Tibial artery (tissue), 4 donors: ENCODE results near the gene DNAJC1.

Experiments
- DNase-seq, 2 donors: peaks; one replicate each; pipeline ENCODE4 v3.0.0-alpha.2; 2019
- H3K27ac ChIP-seq, 2 donors: fragments of 200-600 bp; sonication (generic) in 1 of 2; 1 replicate in 1 of 2; 2 replicates in 1 of 2; pipeline ENCODE4 v1.5.1; 2018 to 2019; ENCODE audit warnings: mild to moderate bottlenecking in 1 of 2
- H3K27me3 ChIP-seq, 2 donors: fragments of 200-600 bp; sonication (generic) in 1 of 2; one replicate each; pipeline versions ENCODE4 v1.5.1 to v1.6.0; 2016 to 2019
- H3K36me3 ChIP-seq, 3 donors: fragments of 200-600 bp; sonication (generic) in 2 of 3; one replicate each; pipeline ENCODE4 v1.5.1; 2016 to 2019; ENCODE audit warnings: mild to moderate bottlenecking in 2 of 3
- H3K4me1 ChIP-seq, 4 donors: fragments of 200-600 bp; sonication (generic) in 2 of 4; 1 replicate in 3 of 4; 2 replicates in 1 of 4; pipeline ENCODE4 v1.5.1; 2016 to 2019
- H3K4me3 ChIP-seq, 2 donors: fragments of 200-600 bp; sonication (generic) in 1 of 2; 1 replicate in 1 of 2; 2 replicates in 1 of 2; pipeline ENCODE4 v1.5.1; 2018 to 2019; ENCODE audit warnings: mild to moderate bottlenecking in 2 of 2
- H3K9me3 ChIP-seq, 3 donors: fragments of 200-600 bp; sonication (generic) in 1 of 3; one replicate each; pipeline ENCODE4 v1.5.1; 2016 to 2019
- CTCF ChIP-seq, 2 experiments: fragments of 200-600 bp in 1 of 2; fragments of 450-650 bp in 1 of 2; IDR thresholded peaks; one replicate each; pipeline ENCODE4 v1.5.1; 2017 to 2019; ENCODE audit warnings: antibody characterized with exemption in 2 of 2, mild to moderate bottlenecking in 1 of 2, moderate library complexity in 1 of 2
- intact Hi-C: fragments of 100-400 bp; cut with DNase I; formaldehyde crosslinking; loops from one replicate; pipeline ENCODE4 v1.15.0; 2023; ENCODE audit warnings: low total_unique reads

Gene DNAJC1

GRCh38 chr10:21801609-21802008 is 201.9 kb downstream of the DNAJC1 start:
- no peak for TF ChIP-seq CTCF (IDR thresholded peaks at IDR 0.05)
- Histone ChIP-seq H3K4me1 (peaks cover 0 to 2% (median 0%) of the 10 kb centered on the region in 4 donors), H3K36me3 (no peaks in the 10 kb centered on the region), H3K27ac (no peak overlapping the region), H3K4me3 (no peak overlapping the region), H3K27me3 (no peaks in the 10 kb centered on the region), H3K9me3 (no peaks in the 10 kb centered on the region)
- no peak for DNase-seq
- intact Hi-C loops: no loop called here

- Histone ChIP-seq H3K9me3 (no peaks in the 10 kb centered on the region), H3K27me3 (no peaks in the 10 kb centered on the region), H3K36me3 (no peaks in the 10 kb centered on the region), H3K4me3 (no peak overlapping the region), H3K4me1 (no peaks in the 10 kb centered on the region), H3K27ac (no peak overlapping the region)
- TF ChIP-seq CTCF (IDR thresholded peaks at IDR 0.05): no peak
- intact Hi-C loops: no loop called here
- no peak for DNase-seq
These were observed 205.4 kb downstream of the DNAJC1 start for GRCh38 chr10:21797984-21798765.

- no peak for TF ChIP-seq CTCF (IDR thresholded peaks at IDR 0.05)
- no peak overlapping the region for H3K27ac ChIP-seq
- intact Hi-C loops: no loop called here
These were observed 206.0 kb downstream of the DNAJC1 start for GRCh38 chr10:21797533-21797932.

GRCh38 chr10:21791276-21791675 is 212.3 kb downstream of the DNAJC1 start:
- intact Hi-C loops: no loop called here
- Histone ChIP-seq H3K36me3 (no peaks in the 10 kb centered on the region), H3K27me3 (no peaks in the 10 kb centered on the region), H3K4me1 (no peaks in the 10 kb centered on the region), H3K9me3 (no peaks in the 10 kb centered on the region), H3K4me3 (no peak overlapping the region), H3K27ac (no peak overlapping the region)
- DNase-seq: no peak
- no peak for TF ChIP-seq CTCF (IDR thresholded peaks at IDR 0.05)

More at GRCh38 chr10:21797533-21797932, 206.0 kb downstream of the DNAJC1 start:
- Histone ChIP-seq H3K27me3 (no peaks in the 10 kb centered on the region), H3K9me3 (no peaks in the 10 kb centered on the region), H3K4me3 (no peak overlapping the region), H3K36me3 (no peaks in the 10 kb centered on the region), H3K4me1 (no peaks in the 10 kb centered on the region)
- DNase-seq: no peak

GRCh38 chr10:21776883-21777282 is 226.6 kb downstream of the DNAJC1 start:
- no peak for TF ChIP-seq CTCF (IDR thresholded peaks at IDR 0.05)
- H3K36me3 ChIP-seq: peaks cover 5 to 11% (median 6%) of the 10 kb centered on the region in 3 donors

More at GRCh38 chr10:21776883-21777282, 226.6 kb downstream of the DNAJC1 start:
- Histone ChIP-seq H3K4me1 (no peaks in the 10 kb centered on the region), H3K27me3 (no peaks in the 10 kb centered on the region), H3K27ac (no peak overlapping the region), H3K9me3 (no peaks in the 10 kb centered on the region), H3K4me3 (no peak overlapping the region)
- intact Hi-C loops: no loop called here
- no peak for DNase-seq
